B cell (primary cell): ENCODE data around the gene NFATC1.

Experiments
- CTCF ChIP-seq: fragments of 200-600 bp; IDR thresholded peaks from one replicate; pipeline ENCODE4 v1.8.0; 2022; ENCODE audit warnings: antibody characterized with exemption, mild to moderate bottlenecking
- EZH2 ChIP-seq: IDR thresholded peaks from 2 replicates; pipeline ENCODE4 v1.6.1; 2012; ENCODE audit warnings: borderline replicate concordance, low read depth, mild to moderate bottlenecking, moderate library complexity, low read length; ENCODE audit not compliant: insufficient read depth, poor library complexity, severe bottlenecking

- TF ChIP-seq CTCF (no peak), EZH2 (no peak)
Measured at GRCh38 chr18:79520478-79521390, 125.0 kb downstream of the NFATC1 start.
